Stomach (tissue), 4 donors: ENCODE data around the gene ISG20.

Experiments used
- POLR2A ChIP-seq, 4 donors: fragments of 450-650 bp; IDR thresholded peaks; one replicate each; pipeline ENCODE4 v1.6.1; 2016; ENCODE audit warnings: antibody characterized with exemption in 4 of 4, control low read depth in 2 of 4, mild to moderate bottlenecking in 1 of 4, moderate library complexity in 1 of 4
- POLR2AphosphoS5 ChIP-seq, 3 donors: sonication (generic); formaldehyde crosslinking; IDR thresholded peaks; one replicate each; pipeline ENCODE4 v1.6.1; 2016; ENCODE audit warnings: antibody characterized with exemption in 3 of 3
- TF ChIP-seq, protein P1 (sequence below), 7 experiments: fragments of 450-650 bp in 4 of 7; fragments of 200-600 bp in 3 of 7; sonication (generic) in 3 of 7; IDR thresholded peaks; one replicate each; pipeline ENCODE4 v1.5.1; 2016 to 2019; ENCODE audit warnings: antibody characterized with exemption in 7 of 7, control low read depth in 2 of 7, mild to moderate bottlenecking in 1 of 7

DNA sequence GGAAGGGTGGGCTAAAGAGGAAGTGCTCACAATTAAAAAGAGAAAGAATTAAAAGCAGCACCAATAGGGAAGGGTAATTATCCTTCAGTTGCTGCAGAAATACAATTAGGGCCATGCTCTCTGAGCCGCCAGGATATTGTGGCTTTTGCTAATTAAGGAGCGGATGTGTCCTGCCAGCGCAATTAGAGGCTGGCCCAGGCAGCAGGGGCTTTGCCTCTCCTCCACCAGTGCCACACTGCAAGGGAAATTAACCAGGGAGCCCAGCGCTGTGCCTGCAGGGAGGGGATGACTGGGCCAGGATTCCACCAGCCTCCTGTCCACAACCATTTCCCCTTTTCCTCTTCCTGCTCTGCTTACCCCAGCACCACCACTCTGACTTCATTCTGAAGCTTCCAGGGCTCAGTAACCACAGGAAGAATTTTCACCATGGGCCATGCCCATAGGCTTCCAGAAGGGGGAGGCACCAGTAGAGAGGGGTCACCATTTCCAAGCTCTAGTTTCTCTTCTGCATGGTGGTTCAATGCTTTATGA is 28.1 kb upstream of the ISG20 start:
- TF ChIP-seq POLR2A (IDR thresholded peaks at IDR 0.05) (no peak), POLR2AphosphoS5 (IDR thresholded peaks at IDR 0.05) (no peak)
- TF ChIP-seq, protein P1, sequence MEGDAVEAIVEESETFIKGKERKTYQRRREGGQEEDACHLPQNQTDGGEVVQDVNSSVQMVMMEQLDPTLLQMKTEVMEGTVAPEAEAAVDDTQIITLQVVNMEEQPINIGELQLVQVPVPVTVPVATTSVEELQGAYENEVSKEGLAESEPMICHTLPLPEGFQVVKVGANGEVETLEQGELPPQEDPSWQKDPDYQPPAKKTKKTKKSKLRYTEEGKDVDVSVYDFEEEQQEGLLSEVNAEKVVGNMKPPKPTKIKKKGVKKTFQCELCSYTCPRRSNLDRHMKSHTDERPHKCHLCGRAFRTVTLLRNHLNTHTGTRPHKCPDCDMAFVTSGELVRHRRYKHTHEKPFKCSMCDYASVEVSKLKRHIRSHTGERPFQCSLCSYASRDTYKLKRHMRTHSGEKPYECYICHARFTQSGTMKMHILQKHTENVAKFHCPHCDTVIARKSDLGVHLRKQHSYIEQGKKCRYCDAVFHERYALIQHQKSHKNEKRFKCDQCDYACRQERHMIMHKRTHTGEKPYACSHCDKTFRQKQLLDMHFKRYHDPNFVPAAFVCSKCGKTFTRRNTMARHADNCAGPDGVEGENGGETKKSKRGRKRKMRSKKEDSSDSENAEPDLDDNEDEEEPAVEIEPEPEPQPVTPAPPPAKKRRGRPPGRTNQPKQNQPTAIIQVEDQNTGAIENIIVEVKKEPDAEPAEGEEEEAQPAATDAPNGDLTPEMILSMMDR (IDR thresholded peaks at IDR 0.05), result no peak
